Panc1 (cell line): ENCODE results near the gene DUOXA1. TPM values are rescaled to one million over a fixed set of nuclear protein-coding genes. Genes with fewer than 3 reads are reported as not detected.

Source experiments
- ATAC-seq: fragments of 200-7000 bp; cut with Tn5 transposase; 2 replicates; pipeline ENCODE4 v1.9.1; 2020; ENCODE audit warnings: mild to moderate bottlenecking, moderate library complexity
- BruUV-seq: library from RNA; stranded (reverse); fragments of 400-500 nt; replicated peaks from 2 replicates; lab custom pipeline; 2021; lab: Mats Ljungman, UMichigan
- CTCF ChIA-PET: fragments of 300-600 bp; sonication (Branson Sonifier 250); formaldehyde crosslinking; loops from one replicate; lab custom pipeline; 2022; ENCODE audit warnings: antibody characterized with exemption; lab: Charles Lee
- POLR2A ChIA-PET: fragments of 300-600 bp; sonication (Branson Sonifier 250); formaldehyde crosslinking; loops from one replicate; lab custom pipeline; 2022; ENCODE audit warnings: antibody characterized with exemption; lab: Charles Lee
- DNase-seq: peaks from one replicate; pipeline ENCODE4 v3.0.0-alpha.2; 2010; ENCODE audit warnings: low read depth, low spot score
- H3K27ac ChIP-seq: 2 replicates; pipeline ENCODE4 v1.5.1; 2011; ENCODE audit warnings: mild to moderate bottlenecking, low read length, inconsistent platforms
- H3K27me3 ChIP-seq: fragments of 200-500 bp; sonication (Bioruptor generic); 2 replicates; pipeline ENCODE4 v1.6.0; 2014; ENCODE audit warnings: low read length, inconsistent platforms; ENCODE audit not compliant: control insufficient read depth, insufficient read depth
- H3K36me3 ChIP-seq: fragments of 200-500 bp; sonication (Bioruptor generic); 2 replicates; pipeline ENCODE4 v1.5.1; 2014; ENCODE audit warnings: inconsistent platforms, mild to moderate bottlenecking, low read length, moderate library complexity; ENCODE audit not compliant: control insufficient read depth, insufficient read depth
- H3K4me1 ChIP-seq: 2 replicates; pipeline ENCODE4 v1.5.1; 2011; ENCODE audit warnings: inconsistent platforms, mild to moderate bottlenecking, low read length, moderate library complexity; ENCODE audit not compliant: control insufficient read depth, insufficient read depth
- H3K4me3 ChIP-seq, 2 experiments: 2 replicates each; pipeline ENCODE4 v1.5.1; 2011 to 2012; ENCODE audit warnings: low read depth in 2 of 2, low read length in 2 of 2, mild to moderate bottlenecking in 2 of 2, inconsistent platforms in 1 of 2, moderate library complexity in 1 of 2
- H3K9me3 ChIP-seq: fragments of 200-500 bp; sonication (Bioruptor generic); 2 replicates; pipeline ENCODE4 v1.5.1; 2014; ENCODE audit warnings: low read depth, mild to moderate bottlenecking, inconsistent platforms, low read length, moderate library complexity; ENCODE audit not compliant: control insufficient read depth, insufficient read depth
- POLR2AphosphoS5 ChIP-seq: IDR thresholded peaks from 2 replicates; pipeline ENCODE4 v1.6.1; 2012; ENCODE audit warnings: mild to moderate bottlenecking, low read depth, low read length, moderate library complexity
- SIN3A ChIP-seq: IDR thresholded peaks from 2 replicates; pipeline ENCODE4 v1.6.1; 2012; ENCODE audit warnings: low read depth, mild to moderate bottlenecking, low read length, moderate library complexity, borderline replicate concordance; ENCODE audit not compliant: insufficient read depth
- TCF7L2 ChIP-seq: IDR thresholded peaks from 2 replicates; pipeline ENCODE4 v1.6.1; 2011; ENCODE audit warnings: mild to moderate bottlenecking, low read depth, low read length, inconsistent platforms
- in situ Hi-C: cut with HindIII; loops from 2 replicates; pipeline ENCODE4 v1.10.0; 2016; ENCODE audit warnings: low sequenced_read_pairs, low pct_unique_long_range_greater_than_20kb
- intact Hi-C: fragments of 100-400 bp; cut with micrococcal nuclease; formaldehyde crosslinking; loops from one replicate; pipeline ENCODE4 v1.10.0; 2022; ENCODE audit not compliant: unreplicated experiment
- total RNA-seq: library from RNA; stranded (reverse); gene quantifications from one replicate; pipeline ENCODE4 v1.2.1, GENCODE V29; 2021; ENCODE audit not compliant: unreplicated experiment
- TF ChIP-seq, protein P1 (sequence below), 2 experiments: IDR thresholded peaks; 2 replicates each; pipeline ENCODE4 v1.6.1; 2011 to 2012; ENCODE audit warnings: low read depth in 2 of 2, control low read depth in 1 of 2, low read length in 1 of 2, mild to moderate bottlenecking in 1 of 2, moderate library complexity in 1 of 2; ENCODE audit not compliant: insufficient read depth in 1 of 2
- TF ChIP-seq, protein P2 (sequence below): fragments of 450-650 bp; IDR thresholded peaks from 2 replicates; pipeline ENCODE4 v1.5.1; 2017; ENCODE audit warnings: mild to moderate bottlenecking

DUOXA1 gene
- total RNA-seq, 1 experiment from 2014 or later = not detected

DNA sequence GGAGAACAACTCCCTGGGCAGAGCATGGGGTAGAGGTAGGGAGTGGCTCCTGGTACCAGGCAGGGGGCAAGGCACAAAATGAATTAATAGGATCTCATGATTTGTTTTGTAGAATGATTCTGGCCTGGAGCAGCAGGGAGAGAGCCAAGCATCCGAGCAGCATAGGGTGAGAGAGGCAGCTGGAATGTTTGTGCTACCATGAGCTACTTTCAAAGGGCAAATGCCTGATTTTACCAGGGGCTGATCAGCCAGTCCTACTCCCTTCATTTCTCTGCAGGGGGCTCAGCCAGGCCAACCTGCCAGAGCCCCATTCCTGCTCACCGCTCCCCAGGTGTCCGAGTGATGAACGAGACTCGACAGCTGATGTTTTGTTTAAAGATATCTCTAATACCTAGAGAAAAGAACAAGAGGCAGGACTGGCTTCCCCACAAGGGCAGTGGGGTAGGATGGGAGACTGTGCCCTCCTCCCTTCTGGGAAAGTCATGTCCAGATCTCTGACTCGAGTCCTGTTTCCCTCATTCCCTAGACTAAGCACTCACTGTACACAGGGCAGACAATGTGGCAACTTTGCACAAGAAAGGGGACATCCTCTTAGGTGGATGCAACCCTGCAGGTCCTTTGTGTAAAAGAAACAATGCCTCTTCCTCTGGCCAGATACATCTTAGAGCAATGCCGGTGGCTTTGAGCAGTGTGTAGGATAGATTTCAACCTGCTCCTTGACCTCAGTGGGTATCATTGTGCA, 28.6 kb downstream of the DUOXA1 start:
- no peak overlapping the region for H3K4me3 ChIP-seq
- H3K27ac ChIP-seq = no peak overlapping the region
- TF ChIP-seq, protein P1, sequence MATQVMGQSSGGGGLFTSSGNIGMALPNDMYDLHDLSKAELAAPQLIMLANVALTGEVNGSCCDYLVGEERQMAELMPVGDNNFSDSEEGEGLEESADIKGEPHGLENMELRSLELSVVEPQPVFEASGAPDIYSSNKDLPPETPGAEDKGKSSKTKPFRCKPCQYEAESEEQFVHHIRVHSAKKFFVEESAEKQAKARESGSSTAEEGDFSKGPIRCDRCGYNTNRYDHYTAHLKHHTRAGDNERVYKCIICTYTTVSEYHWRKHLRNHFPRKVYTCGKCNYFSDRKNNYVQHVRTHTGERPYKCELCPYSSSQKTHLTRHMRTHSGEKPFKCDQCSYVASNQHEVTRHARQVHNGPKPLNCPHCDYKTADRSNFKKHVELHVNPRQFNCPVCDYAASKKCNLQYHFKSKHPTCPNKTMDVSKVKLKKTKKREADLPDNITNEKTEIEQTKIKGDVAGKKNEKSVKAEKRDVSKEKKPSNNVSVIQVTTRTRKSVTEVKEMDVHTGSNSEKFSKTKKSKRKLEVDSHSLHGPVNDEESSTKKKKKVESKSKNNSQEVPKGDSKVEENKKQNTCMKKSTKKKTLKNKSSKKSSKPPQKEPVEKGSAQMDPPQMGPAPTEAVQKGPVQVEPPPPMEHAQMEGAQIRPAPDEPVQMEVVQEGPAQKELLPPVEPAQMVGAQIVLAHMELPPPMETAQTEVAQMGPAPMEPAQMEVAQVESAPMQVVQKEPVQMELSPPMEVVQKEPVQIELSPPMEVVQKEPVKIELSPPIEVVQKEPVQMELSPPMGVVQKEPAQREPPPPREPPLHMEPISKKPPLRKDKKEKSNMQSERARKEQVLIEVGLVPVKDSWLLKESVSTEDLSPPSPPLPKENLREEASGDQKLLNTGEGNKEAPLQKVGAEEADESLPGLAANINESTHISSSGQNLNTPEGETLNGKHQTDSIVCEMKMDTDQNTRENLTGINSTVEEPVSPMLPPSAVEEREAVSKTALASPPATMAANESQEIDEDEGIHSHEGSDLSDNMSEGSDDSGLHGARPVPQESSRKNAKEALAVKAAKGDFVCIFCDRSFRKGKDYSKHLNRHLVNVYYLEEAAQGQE (IDR thresholded peaks at IDR 0.05; ENCODE audit: insufficient read depth in 1 of 2, low read depth in 2 of 2, low read length in 1 of 2) = no peak
- TF ChIP-seq SIN3A = no peak
- TF ChIP-seq POLR2AphosphoS5 = no peak
- TF ChIP-seq, protein P2, sequence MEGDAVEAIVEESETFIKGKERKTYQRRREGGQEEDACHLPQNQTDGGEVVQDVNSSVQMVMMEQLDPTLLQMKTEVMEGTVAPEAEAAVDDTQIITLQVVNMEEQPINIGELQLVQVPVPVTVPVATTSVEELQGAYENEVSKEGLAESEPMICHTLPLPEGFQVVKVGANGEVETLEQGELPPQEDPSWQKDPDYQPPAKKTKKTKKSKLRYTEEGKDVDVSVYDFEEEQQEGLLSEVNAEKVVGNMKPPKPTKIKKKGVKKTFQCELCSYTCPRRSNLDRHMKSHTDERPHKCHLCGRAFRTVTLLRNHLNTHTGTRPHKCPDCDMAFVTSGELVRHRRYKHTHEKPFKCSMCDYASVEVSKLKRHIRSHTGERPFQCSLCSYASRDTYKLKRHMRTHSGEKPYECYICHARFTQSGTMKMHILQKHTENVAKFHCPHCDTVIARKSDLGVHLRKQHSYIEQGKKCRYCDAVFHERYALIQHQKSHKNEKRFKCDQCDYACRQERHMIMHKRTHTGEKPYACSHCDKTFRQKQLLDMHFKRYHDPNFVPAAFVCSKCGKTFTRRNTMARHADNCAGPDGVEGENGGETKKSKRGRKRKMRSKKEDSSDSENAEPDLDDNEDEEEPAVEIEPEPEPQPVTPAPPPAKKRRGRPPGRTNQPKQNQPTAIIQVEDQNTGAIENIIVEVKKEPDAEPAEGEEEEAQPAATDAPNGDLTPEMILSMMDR = no peak
- no peak for TF ChIP-seq TCF7L2
- POLR2A ChIA-PET = no interaction called here
- no TSS peak for BruUV-seq
- CTCF ChIA-PET = no interaction called here
- H3K4me1 ChIP-seq = no peaks in the 10 kb centered on the region
- no peaks in the 10 kb centered on the region for H3K36me3 ChIP-seq
- in situ Hi-C loops = no loop called here
- DNase-seq = no peak
- H3K9me3 ChIP-seq = no peaks in the 10 kb centered on the region
- no peak for ATAC-seq
- H3K27me3 ChIP-seq = no peaks in the 10 kb centered on the region; the same call in 1 of the 2 replicates
- intact Hi-C loops = no loop called here

DNA sequence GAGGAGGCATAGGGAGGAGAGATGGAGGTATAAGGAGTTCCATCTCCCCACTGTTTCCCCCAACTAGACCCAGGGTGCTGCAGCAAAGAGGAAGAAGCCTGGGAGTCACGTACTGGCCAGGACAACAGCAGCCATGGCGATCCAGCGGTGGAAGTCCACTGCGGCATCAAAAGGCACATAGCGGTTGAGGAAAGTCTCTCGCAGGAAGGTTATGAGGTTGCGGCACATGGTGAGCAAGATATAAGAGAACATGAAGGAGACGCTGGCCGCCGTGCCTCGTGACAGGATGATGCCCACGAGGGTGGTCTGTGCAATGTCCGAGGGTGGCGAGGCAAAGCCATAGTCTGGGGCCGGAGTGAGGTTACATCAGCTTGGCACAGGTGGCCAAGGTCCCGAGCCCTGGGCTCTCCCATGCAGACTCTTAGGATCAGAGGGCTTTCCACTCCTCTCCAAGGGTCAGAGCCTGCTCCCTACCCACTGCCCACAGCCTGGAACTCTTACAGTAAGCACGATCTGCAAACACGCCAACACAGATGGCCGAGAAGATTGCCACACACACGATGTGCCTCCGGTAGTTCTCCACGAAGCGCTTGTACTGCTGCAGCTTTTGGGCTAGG, 30.0 kb downstream of the DUOXA1 start:
- no TSS peak for BruUV-seq
- Histone ChIP-seq H3K4me1 (no peaks in the 10 kb centered on the region), H3K27me3 (no peaks in the 10 kb centered on the region; the same call in 1 of the 2 replicates), H3K4me3 (no peak overlapping the region), H3K36me3 (no peaks in the 10 kb centered on the region), H3K27ac (no peak overlapping the region), H3K9me3 (no peaks in the 10 kb centered on the region)
- intact Hi-C loops (no loop called here), in situ Hi-C loops (no loop called here)
- CTCF ChIA-PET = no interaction called here
- DNase-seq (no peak), ATAC-seq (no peak)
- TF ChIP-seq, protein P2 = no peak
- TF ChIP-seq TCF7L2 = no peak
- no peak for TF ChIP-seq SIN3A
- TF ChIP-seq POLR2AphosphoS5 = no peak
- TF ChIP-seq, protein P1 (IDR thresholded peaks at IDR 0.05; ENCODE audit: insufficient read depth in 1 of 2, low read depth in 2 of 2, low read length in 1 of 2) = no peak
- POLR2A ChIA-PET = interaction anchor here (0.7 kb wide), 1 partner anchor 454 kb away, joined by 7 read pairs; no protein-coding TSS in a partner anchor
